GM15510 (cell line): Measurements from ENCODE around the gene DEAF1.

Source experiments
- POLR2A ChIP-seq: IDR thresholded peaks from 3 replicates; pipeline ENCODE4 v1.6.1; 2011; ENCODE audit warnings: borderline replicate concordance; ENCODE audit not compliant: insufficient read length; ENCODE audit errors: extremely low read depth

The DEAF1 gene

GRCh38 chr11:680476-680875 is 14.5 kb downstream of the DEAF1 start:
- no peak for TF ChIP-seq POLR2A

GRCh38 chr11:679271-680207 is 15.5 kb downstream of the DEAF1 start:
- no peak for TF ChIP-seq POLR2A

GRCh38 chr11:678297-678696 is 16.7 kb downstream of the DEAF1 start:
- TF ChIP-seq POLR2A = no peak

- TF ChIP-seq POLR2A = no peak
Measured at GRCh38 chr11:674406-674805, 20.6 kb downstream of the DEAF1 start.

GRCh38 chr11:673866-674265 is 21.2 kb downstream of the DEAF1 start:
- TF ChIP-seq POLR2A = no peak

- TF ChIP-seq POLR2A = no peak
Measured at GRCh38 chr11:665704-666281, 29.2 kb downstream of the DEAF1 start.

GRCh38 chr11:665062-665703 is 29.8 kb downstream of the DEAF1 start:
- no peak for TF ChIP-seq POLR2A

GRCh38 chr11:662689-663274 is 32.2 kb downstream of the DEAF1 start:
- no peak for TF ChIP-seq POLR2A

GRCh38 chr11:660681-661444 is 34.2 kb downstream of the DEAF1 start:
- TF ChIP-seq POLR2A = no peak

- no peak for TF ChIP-seq POLR2A
Measured at GRCh38 chr11:660281-660680, 34.7 kb downstream of the DEAF1 start.

- TF ChIP-seq POLR2A = no peak
Measured at GRCh38 chr11:659532-660085, 35.4 kb downstream of the DEAF1 start.

- TF ChIP-seq POLR2A = no peak
Measured at GRCh38 chr11:657691-658126, 37.3 kb downstream of the DEAF1 start.

GRCh38 chr11:656866-657265 is 38.2 kb downstream of the DEAF1 start:
- no peak for TF ChIP-seq POLR2A

- TF ChIP-seq POLR2A = no peak
Measured at GRCh38 chr11:656426-656825, 38.6 kb downstream of the DEAF1 start.

- no peak for TF ChIP-seq POLR2A
Measured at GRCh38 chr11:655036-655726, 39.8 kb downstream of the DEAF1 start.
